Measurements from ENCODE around the gene ZMYND19.
"Not testable (repeated sequence)": the region's sequence is repeated elsewhere in the genome, so short reads cannot be mapped to it uniquely, and the experiment has no call there.

The ZMYND19 gene

GRCh38 chr9:137590469-137591383 is at the start of gene ZMYND19:
Gene ZMYND19 (minus strand): TSS chr9:137590512. CDS start chr9:137590263, 249 bp downstream.
- DNase-seq (ENCODE audit: low spot score), result peak; percentile 80

GRCh38 chr9:137639303-137640051 is 49.2 kb upstream of the ZMYND19 start:
- no peak for DNase-seq (ENCODE audit: low spot score)

GRCh38 chr9:137638680-137639079 is 48.4 kb upstream of the ZMYND19 start:
- no peak for DNase-seq (ENCODE audit: low spot score)

GRCh38 chr9:137634016-137634415 is 43.7 kb upstream of the ZMYND19 start:
- no peak for DNase-seq (ENCODE audit: low spot score)

GRCh38 chr9:137632230-137633161 is 42.2 kb upstream of the ZMYND19 start:
- DNase-seq (ENCODE audit: low spot score), result no peak

GRCh38 chr9:137631345-137632229 is 41.3 kb upstream of the ZMYND19 start:
- DNase-seq (ENCODE audit: low spot score), result no peak

GRCh38 chr9:137630679-137631078 is 40.4 kb upstream of the ZMYND19 start:
- no peak for DNase-seq (ENCODE audit: low spot score)

- no peak for DNase-seq (ENCODE audit: low spot score)
Observed at GRCh38 chr9:137630126-137630525, 39.8 kb upstream of the ZMYND19 start.

- DNase-seq (ENCODE audit: low spot score), result not testable (repeated sequence)
Observed at GRCh38 chr9:137627406-137627805, 37.1 kb upstream of the ZMYND19 start.

GRCh38 chr9:137626464-137626863 is 36.2 kb upstream of the ZMYND19 start:
- no peak for DNase-seq (ENCODE audit: low spot score)

- DNase-seq (ENCODE audit: low spot score), result not testable (repeated sequence)
Observed at GRCh38 chr9:137622211-137622610, 31.9 kb upstream of the ZMYND19 start.

- DNase-seq (ENCODE audit: low spot score), result no peak
Observed at GRCh38 chr9:137621131-137621757, 30.9 kb upstream of the ZMYND19 start.

- DNase-seq (ENCODE audit: low spot score), result no peak
Observed at GRCh38 chr9:137620581-137620980, 30.3 kb upstream of the ZMYND19 start.

- DNase-seq (ENCODE audit: low spot score), result no peak
Observed at GRCh38 chr9:137620048-137620405, 29.7 kb upstream of the ZMYND19 start.

- DNase-seq (ENCODE audit: low spot score), result no peak
Observed at GRCh38 chr9:137619240-137620047, 29.1 kb upstream of the ZMYND19 start.

GRCh38 chr9:137618105-137619067 is 28.1 kb upstream of the ZMYND19 start, which contains the start of gene EHMT1:
Gene EHMT1 (plus strand): TSS chr9:137619005. CDS start chr9:137619029, 24 bp downstream.
- DNase-seq (ENCODE audit: low spot score), result peak; percentile 85

GRCh38 chr9:137615387-137615871 is 25.1 kb upstream of the ZMYND19 start:
- DNase-seq (ENCODE audit: low spot score), result no peak

Measured in globus pallidus (tissue), 1 donor.